ENCODE results near the gene MACROH2A1.

Gene MACROH2A1

GRCh38 chr5:135362102-135362501 is 36.9 kb downstream of the MACROH2A1 start:
- Histone ChIP-seq H3F3A (ENCODE audit: control insufficient read depth, insufficient read depth) (no peaks in the 10 kb centered on the region), H3K9me2 (replicated peaks; ENCODE audit: control insufficient read depth, low read length) (no peaks in the 10 kb centered on the region), H3K27ac (ENCODE audit: low read depth, low read length) (no peak overlapping the region), H3K4me3 (ENCODE audit: low read length) (no peak overlapping the region), H3K4me1 (ENCODE audit: control insufficient read depth, low read length) (peaks cover 3% of the 10 kb centered on the region; the same call in 1 of the 2 replicates), H3K4me2 (ENCODE audit: low read length) (no peak overlapping the region), H4K20me1 (ENCODE audit: control insufficient read depth, insufficient read depth, low read depth, low read length) (no peaks in the 10 kb centered on the region), H3K9me3 (ENCODE audit: control insufficient read depth, insufficient read depth, low read length) (no peaks in the 10 kb centered on the region), H3K36me3 (ENCODE audit: control insufficient read depth, low read length) (peaks cover 83% of the 10 kb centered on the region), H3K27me3 (ENCODE audit: control insufficient read depth, low read length) (no peaks in the 10 kb centered on the region), H3K79me2 (ENCODE audit: control insufficient read depth, low read length) (peaks cover 13% of the 10 kb centered on the region)
- TF ChIP-seq EZH2phosphoT487 (IDR thresholded peaks at IDR 0.05; ENCODE audit: borderline replicate concordance, low read length): no peak
- TF ChIP-seq, protein P1, sequence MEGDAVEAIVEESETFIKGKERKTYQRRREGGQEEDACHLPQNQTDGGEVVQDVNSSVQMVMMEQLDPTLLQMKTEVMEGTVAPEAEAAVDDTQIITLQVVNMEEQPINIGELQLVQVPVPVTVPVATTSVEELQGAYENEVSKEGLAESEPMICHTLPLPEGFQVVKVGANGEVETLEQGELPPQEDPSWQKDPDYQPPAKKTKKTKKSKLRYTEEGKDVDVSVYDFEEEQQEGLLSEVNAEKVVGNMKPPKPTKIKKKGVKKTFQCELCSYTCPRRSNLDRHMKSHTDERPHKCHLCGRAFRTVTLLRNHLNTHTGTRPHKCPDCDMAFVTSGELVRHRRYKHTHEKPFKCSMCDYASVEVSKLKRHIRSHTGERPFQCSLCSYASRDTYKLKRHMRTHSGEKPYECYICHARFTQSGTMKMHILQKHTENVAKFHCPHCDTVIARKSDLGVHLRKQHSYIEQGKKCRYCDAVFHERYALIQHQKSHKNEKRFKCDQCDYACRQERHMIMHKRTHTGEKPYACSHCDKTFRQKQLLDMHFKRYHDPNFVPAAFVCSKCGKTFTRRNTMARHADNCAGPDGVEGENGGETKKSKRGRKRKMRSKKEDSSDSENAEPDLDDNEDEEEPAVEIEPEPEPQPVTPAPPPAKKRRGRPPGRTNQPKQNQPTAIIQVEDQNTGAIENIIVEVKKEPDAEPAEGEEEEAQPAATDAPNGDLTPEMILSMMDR (IDR thresholded peaks at IDR 0.05; ENCODE audit: low read depth, low read length, poor library complexity, severe bottlenecking): no peak

DNA sequence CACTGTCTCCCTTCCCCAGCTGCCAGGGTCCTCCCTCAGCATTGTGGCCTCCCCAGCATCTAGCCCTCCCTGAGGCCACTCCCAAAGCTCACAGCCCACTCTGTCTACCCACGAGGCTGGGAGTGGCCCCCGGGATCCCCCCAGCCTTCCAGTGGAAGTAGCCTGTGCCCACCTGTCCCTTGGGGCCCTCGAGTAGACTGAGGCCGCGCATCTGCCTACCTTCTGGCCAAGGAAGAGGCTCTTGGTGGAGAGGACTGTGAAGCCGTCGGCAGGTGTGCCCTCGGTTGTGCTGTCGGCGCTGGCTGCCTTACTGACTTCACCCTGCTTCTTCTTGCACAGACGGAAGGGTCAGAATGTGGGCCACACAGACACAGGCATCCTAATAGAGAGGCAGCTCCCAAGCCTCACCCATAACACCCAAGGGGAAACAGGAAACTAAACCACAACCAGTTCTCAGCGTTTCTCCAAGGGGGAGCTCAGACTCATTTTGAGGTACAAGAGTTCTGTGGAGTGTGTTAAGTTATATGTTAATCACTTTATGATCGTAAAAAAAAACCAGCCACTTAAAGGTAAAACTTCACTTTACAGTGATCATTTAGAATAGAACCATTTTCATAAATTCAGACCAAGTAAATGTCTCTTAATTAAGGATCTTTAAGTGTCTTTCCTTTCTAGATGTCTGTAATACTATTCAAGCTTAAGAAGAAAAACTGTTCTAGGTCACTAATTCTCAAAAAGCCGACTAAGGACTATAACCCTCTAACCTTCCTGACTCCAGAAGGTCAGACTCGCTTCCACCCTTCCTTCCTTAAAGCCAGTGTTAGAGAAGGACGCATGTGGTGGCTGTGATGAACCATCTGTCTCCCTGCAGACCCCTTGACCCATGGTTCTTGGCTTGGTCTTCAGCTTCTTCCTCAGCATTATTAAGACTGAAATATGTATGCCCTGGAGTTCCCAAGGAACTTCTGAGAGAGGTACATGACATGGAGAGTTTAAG is 38.5 kb downstream of the MACROH2A1 start:
- Histone ChIP-seq H3K9me2 (replicated peaks; ENCODE audit: control insufficient read depth, low read length) (no peaks in the 10 kb centered on the region), H3F3A (ENCODE audit: control insufficient read depth, insufficient read depth) (no peaks in the 10 kb centered on the region), H3K36me3 (ENCODE audit: control insufficient read depth, low read length) (peaks cover 83% of the 10 kb centered on the region), H3K79me2 (ENCODE audit: control insufficient read depth, low read length) (peaks cover 10% of the 10 kb centered on the region), H3K27me3 (ENCODE audit: control insufficient read depth, low read length) (no peaks in the 10 kb centered on the region), H3K4me2 (ENCODE audit: low read length) (no peak overlapping the region), H4K20me1 (ENCODE audit: control insufficient read depth, insufficient read depth, low read depth, low read length) (no peaks in the 10 kb centered on the region), H3K27ac (ENCODE audit: low read depth, low read length) (no peak overlapping the region), H3K9me3 (ENCODE audit: control insufficient read depth, insufficient read depth, low read length) (no peaks in the 10 kb centered on the region), H3K4me3 (ENCODE audit: low read length) (no peak overlapping the region), H3K4me1 (ENCODE audit: control insufficient read depth, low read length) (peaks cover 3% of the 10 kb centered on the region; the same call in 1 of the 2 replicates)
- no peak for TF ChIP-seq EZH2phosphoT487 (IDR thresholded peaks at IDR 0.05; ENCODE audit: borderline replicate concordance, low read length)
- TF ChIP-seq, protein P1 (IDR thresholded peaks at IDR 0.05; ENCODE audit: low read depth, low read length, poor library complexity, severe bottlenecking): no peak

DNA sequence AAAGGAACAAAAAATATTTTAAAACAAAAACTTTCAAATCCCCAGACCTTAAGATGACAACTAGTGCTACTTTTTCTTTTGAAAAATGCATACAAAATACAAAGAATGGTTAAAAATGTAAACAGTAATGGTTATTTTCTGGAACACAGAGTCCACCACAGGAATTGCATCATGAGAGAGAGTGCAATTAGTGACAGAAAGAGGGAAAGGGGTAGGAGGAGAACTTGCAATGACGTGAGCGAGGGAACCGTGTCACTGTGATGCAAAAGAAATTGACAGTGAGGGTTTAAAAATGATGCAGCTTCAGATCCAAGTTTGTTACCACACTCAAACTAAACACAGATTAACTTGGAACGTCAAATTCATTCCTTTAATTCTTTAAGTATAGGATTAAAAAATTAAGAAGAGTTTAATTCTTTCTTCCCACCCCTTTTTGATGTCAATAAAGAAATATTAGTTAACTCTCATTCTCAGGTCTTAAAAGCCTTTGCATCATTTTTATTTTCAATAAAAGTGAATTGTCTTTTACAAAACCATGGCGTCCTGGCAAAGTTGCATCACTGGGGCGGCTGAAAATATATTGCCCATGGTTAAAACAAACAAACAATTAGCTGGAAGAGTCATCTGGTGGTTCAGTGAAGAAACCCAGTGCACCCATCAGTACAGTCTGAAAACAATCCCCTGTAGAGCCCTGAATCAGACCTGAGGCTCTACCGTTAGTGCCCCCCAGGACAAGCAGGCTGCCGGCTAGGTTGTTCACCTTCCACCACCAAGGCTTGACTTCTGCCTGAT is 39.5 kb downstream of the MACROH2A1 start:
- Histone ChIP-seq H3F3A (ENCODE audit: control insufficient read depth, insufficient read depth) (no peaks in the 10 kb centered on the region), H3K27me3 (ENCODE audit: control insufficient read depth, low read length) (no peaks in the 10 kb centered on the region), H3K9me3 (ENCODE audit: control insufficient read depth, insufficient read depth, low read length) (no peaks in the 10 kb centered on the region), H3K27ac (ENCODE audit: low read depth, low read length) (no peak overlapping the region), H3K9me2 (replicated peaks; ENCODE audit: control insufficient read depth, low read length) (no peaks in the 10 kb centered on the region), H3K4me1 (ENCODE audit: control insufficient read depth, low read length) (peaks cover 3% of the 10 kb centered on the region; the same call in 1 of the 2 replicates), H3K79me2 (ENCODE audit: control insufficient read depth, low read length) (peaks cover 6% of the 10 kb centered on the region), H4K20me1 (ENCODE audit: control insufficient read depth, insufficient read depth, low read depth, low read length) (no peaks in the 10 kb centered on the region), H3K4me3 (ENCODE audit: low read length) (no peak overlapping the region), H3K36me3 (ENCODE audit: control insufficient read depth, low read length) (peaks cover 82% of the 10 kb centered on the region), H3K4me2 (ENCODE audit: low read length) (no peak overlapping the region)
- TF ChIP-seq, protein P1 (IDR thresholded peaks at IDR 0.05; ENCODE audit: low read depth, low read length, poor library complexity, severe bottlenecking): no peak
- TF ChIP-seq EZH2phosphoT487 (IDR thresholded peaks at IDR 0.05; ENCODE audit: borderline replicate concordance, low read length): no peak
